Endothelial cell of umbilical vein (primary cell): ENCODE results near the gene CCDC188. TPM values are rescaled to one million over a fixed set of nuclear protein-coding genes. Genes with fewer than 3 reads are reported as not detected.

Experiments
- BruUV-seq: library from RNA; stranded (reverse); fragments of 400-500 nt; replicated peaks from 2 replicates; lab custom pipeline; 2021; lab: Mats Ljungman, UMichigan
- CTCF ChIA-PET: fragments of 300-600, 350-600 bp; sonication (Branson Sonifier 250); formaldehyde crosslinking; loops from one replicate; lab custom pipeline; 2021; ENCODE audit warnings: antibody characterized with exemption, inconsistent platforms; lab: Charles Lee
- POLR2A ChIA-PET: fragments of 300-600, 350-600 bp; sonication (Branson Sonifier 250); formaldehyde crosslinking; loops from one replicate; lab custom pipeline; 2021; ENCODE audit warnings: antibody characterized with exemption, inconsistent platforms; lab: Charles Lee
- DNase-seq: peaks from one replicate; pipeline ENCODE4 v3.0.0-alpha.2; 2011; ENCODE audit warnings: low read depth, low spot score
- FAIRE-seq: peaks from 2 replicates; lab custom pipeline; 2011; peaks lifted over from hg19 to GRCh38; lab: Jason Lieb, UNC
- H2AFZ ChIP-seq: 2 replicates; pipeline ENCODE4 v1.6.0; 2012; ENCODE audit warnings: low read depth, low read length, control low read depth, inconsistent platforms
- H3K27ac ChIP-seq: 2 replicates; pipeline ENCODE4 v1.5.1; 2011; ENCODE audit warnings: low read depth, mild to moderate bottlenecking, control low read depth, low read length, moderate library complexity; ENCODE audit not compliant: insufficient read depth
- H3K27me3 ChIP-seq, 2 experiments: 2 replicates each; pipeline versions ENCODE4 v1.6.0 to v1.6.1; 2011; ENCODE audit warnings: low read length in 2 of 2, mixed read lengths in 1 of 2; ENCODE audit not compliant: control insufficient read depth in 2 of 2, insufficient read depth in 2 of 2
- H3K36me3 ChIP-seq, 2 experiments: 2 replicates in 1 of 2; 3 replicates in 1 of 2; pipeline ENCODE4 v1.5.1; 2011; ENCODE audit warnings: low read length in 2 of 2, mild to moderate bottlenecking in 1 of 2, moderate library complexity in 1 of 2; ENCODE audit not compliant: control insufficient read depth in 2 of 2, insufficient read depth in 2 of 2; ENCODE audit errors: extremely low read depth in 1 of 2
- H3K4me1 ChIP-seq: 3 replicates; pipeline ENCODE4 v1.5.1; 2011; ENCODE audit warnings: mild to moderate bottlenecking, low read length; ENCODE audit not compliant: control insufficient read depth, insufficient read depth; ENCODE audit errors: extremely low read depth
- H3K4me2 ChIP-seq: 2 replicates; pipeline ENCODE4 v1.6.1; 2011; ENCODE audit warnings: low read length, control low read depth, mixed read lengths; ENCODE audit not compliant: insufficient read depth
- H3K4me3 ChIP-seq, 3 experiments: fragments of 200-600 bp in 1 of 3; sonication (generic), shearing (Covaris generic) in 1 of 3; replicated peaks in 1 of 3; 2 replicates each; pipeline ENCODE4 v1.5.1; 2011 to 2016; ENCODE audit warnings: control low read depth in 3 of 3, low read length in 3 of 3, mild to moderate bottlenecking in 2 of 3, inconsistent platforms in 1 of 3, low read depth in 1 of 3, moderate library complexity in 1 of 3; ENCODE audit not compliant: insufficient read depth in 1 of 3
- H3K79me2 ChIP-seq: 2 replicates; pipeline ENCODE4 v1.6.0; 2012; ENCODE audit warnings: low read length, inconsistent platforms; ENCODE audit not compliant: control insufficient read depth, insufficient read depth
- H3K9ac ChIP-seq: replicated peaks from 2 replicates; pipeline ENCODE3; 2011; ENCODE audit warnings: low read length, control low read depth; ENCODE audit not compliant: insufficient read depth; ENCODE audit errors: extremely low read depth
- H3K9me1 ChIP-seq: replicated peaks from 3 replicates; pipeline ENCODE4 v1.6.0; 2011; ENCODE audit warnings: mild to moderate bottlenecking, low read length; ENCODE audit not compliant: control insufficient read depth, insufficient read depth; ENCODE audit errors: extremely low read depth
- H3K9me3 ChIP-seq: replicated peaks from 2 replicates; pipeline ENCODE4 v1.5.1; 2012; ENCODE audit warnings: low read length, inconsistent platforms; ENCODE audit not compliant: control insufficient read depth, insufficient read depth
- H4K20me1 ChIP-seq: replicated peaks from 2 replicates; pipeline ENCODE3; 2011; ENCODE audit warnings: mild to moderate bottlenecking, low read length; ENCODE audit not compliant: control insufficient read depth, insufficient read depth; ENCODE audit errors: extremely low read depth
- GATA2 ChIP-seq: IDR thresholded peaks from 2 replicates; pipeline ENCODE4 v1.7.0; 2011; ENCODE audit warnings: low read depth, mild to moderate bottlenecking, moderate library complexity, mixed read lengths, low read length; ENCODE audit not compliant: insufficient read length, insufficient read depth
- MYC ChIP-seq: IDR thresholded peaks from one replicate; pipeline ENCODE4 v1.6.1; 2011; ENCODE audit warnings: mild to moderate bottlenecking, low read depth, low read length
- POLR2A ChIP-seq: IDR thresholded peaks from 2 replicates; pipeline ENCODE4 v1.6.1; 2012; ENCODE audit warnings: low read depth, mild to moderate bottlenecking, control low read depth, low read length
- POLR2AphosphoS5 ChIP-seq: IDR thresholded peaks from 2 replicates; pipeline ENCODE4 v1.6.1; 2012; ENCODE audit warnings: low read depth, mild to moderate bottlenecking, control low read depth, low read length, moderate library complexity; ENCODE audit not compliant: insufficient read depth
- dilution Hi-C: fragments of 300-500 bp; cut with MboI; formaldehyde crosslinking; loops from one replicate; pipeline ENCODE4 v1.15.0; 2019; ENCODE audit warnings: low sequenced_read_pairs; ENCODE audit not compliant: extremely low pct_ligation_motif_present
- intact Hi-C: fragments of 100-400 bp; cut with micrococcal nuclease; formaldehyde crosslinking; loops from one replicate; pipeline ENCODE4 v1.10.0; 2022
- polyA plus RNA-seq, 4 experiments: library from polyadenylated mRNA; depleted of rRNA in 3 of 4; stranded (reverse) in 3 of 4; unstranded in 1 of 4; fragments of >200 nt; gene quantifications; 2 replicates each; pipeline versions ENCODE4 v1.2.1 to v1.2.3, GENCODE V29; 2011 to 2012; ENCODE audit warnings: missing spikeins in 1 of 4
- total RNA-seq: library from RNA; stranded (reverse); gene quantifications from 2 replicates; pipeline ENCODE4 v1.2.3, GENCODE V29; 2021
- TF ChIP-seq, protein P1 (sequence below): IDR thresholded peaks from 2 replicates; pipeline ENCODE4 v1.6.1; 2011; ENCODE audit not compliant: insufficient read depth, insufficient read length
- TF ChIP-seq, protein P2 (sequence below), 2 donors: IDR thresholded peaks; 1 replicate in 1 of 2; 2 replicates in 1 of 2; pipeline ENCODE4 v1.5.1; 2011; ENCODE audit warnings: low read length in 2 of 2, mild to moderate bottlenecking in 2 of 2, moderate library complexity in 2 of 2, control low read depth in 1 of 2, inconsistent platforms in 1 of 2, low read depth in 1 of 2; ENCODE audit not compliant: insufficient read depth in 1 of 2; ENCODE audit errors: extremely low read depth in 1 of 2

Gene CCDC188
- total and polyA plus RNA-seq, 2 donors (not counting 3 experiments of a cell fraction or from before 2014, with no cell fraction given), result 9.4 to 9.8 TPM

DNA sequence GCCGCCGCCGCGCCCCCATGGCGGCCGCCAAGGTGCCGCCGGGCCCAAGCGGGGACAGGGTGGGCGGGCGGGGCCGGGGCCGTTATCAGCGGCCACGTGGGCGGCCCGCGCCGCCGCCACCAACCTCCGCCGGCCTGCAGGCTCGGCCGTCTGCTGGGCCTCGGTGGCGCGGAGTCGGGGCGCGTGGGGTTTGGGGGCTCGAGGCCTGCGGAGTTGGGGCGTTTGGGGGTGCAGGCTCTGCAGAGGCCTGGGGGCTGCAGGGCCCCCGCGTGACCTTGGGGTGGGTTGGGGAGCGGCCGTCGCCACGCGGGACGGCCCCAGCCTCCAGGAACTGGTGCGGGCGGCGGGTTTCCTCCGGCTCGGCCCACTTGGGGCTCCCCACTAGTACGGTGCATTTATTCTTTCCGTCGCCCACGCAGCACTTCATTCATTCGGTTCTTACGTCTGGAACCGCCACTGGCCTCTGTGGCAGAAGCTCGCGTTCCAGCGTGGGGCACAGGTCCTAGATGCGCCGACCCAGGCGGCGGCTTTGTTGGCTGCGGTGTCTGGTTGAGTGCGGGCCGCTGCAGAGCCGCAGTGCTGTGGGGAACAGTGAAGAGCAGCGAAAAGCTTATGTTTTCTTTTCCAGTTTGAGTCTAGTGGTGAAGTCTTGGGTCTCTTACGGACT lies 33.1 kb downstream of the CCDC188 start:
- FAIRE-seq (peak; percentile 80), DNase-seq (peak; percentile 25)
- POLR2A ChIA-PET, result interaction anchor here (0.7 kb wide), 1 partner anchor 37 kb away, joined by 3 read pairs; no protein-coding TSS in a partner anchor
- Histone ChIP-seq H3K9me3 (no peaks in the 10 kb centered on the region), H3K27me3 (no peaks in the 10 kb centered on the region), H4K20me1 (no peaks in the 10 kb centered on the region), H3K4me2 (peak overlapping the region; percentile 96), H3K4me3 (peak overlapping the region; percentile 84 to 92 (median 87)), H3K36me3 (peaks cover 9 to 25% of the 10 kb centered on the region in 2 experiments), H3K79me2 (peaks cover 74% of the 10 kb centered on the region), H2AFZ (peak overlapping the region; percentile 7), H3K4me1 (peaks cover 22% of the 10 kb centered on the region), H3K9me1 (no peaks in the 10 kb centered on the region), H3K27ac (peak overlapping the region; percentile 55), H3K9ac (peak overlapping the region; percentile 83)
- no TSS peak for BruUV-seq
- dilution Hi-C loops (no loop called here), intact Hi-C loops (loop anchor here (1.0 kb wide), 1 partner anchor 37 kb away; the partner anchor contains the start of gene DGCR8)
- TF ChIP-seq, protein P1, sequence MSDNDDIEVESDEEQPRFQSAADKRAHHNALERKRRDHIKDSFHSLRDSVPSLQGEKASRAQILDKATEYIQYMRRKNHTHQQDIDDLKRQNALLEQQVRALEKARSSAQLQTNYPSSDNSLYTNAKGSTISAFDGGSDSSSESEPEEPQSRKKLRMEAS, result no peak
- TF ChIP-seq POLR2A (no peak), MYC (no peak), POLR2AphosphoS5 (no peak), GATA2 (no peak)
- TF ChIP-seq, protein P2, sequence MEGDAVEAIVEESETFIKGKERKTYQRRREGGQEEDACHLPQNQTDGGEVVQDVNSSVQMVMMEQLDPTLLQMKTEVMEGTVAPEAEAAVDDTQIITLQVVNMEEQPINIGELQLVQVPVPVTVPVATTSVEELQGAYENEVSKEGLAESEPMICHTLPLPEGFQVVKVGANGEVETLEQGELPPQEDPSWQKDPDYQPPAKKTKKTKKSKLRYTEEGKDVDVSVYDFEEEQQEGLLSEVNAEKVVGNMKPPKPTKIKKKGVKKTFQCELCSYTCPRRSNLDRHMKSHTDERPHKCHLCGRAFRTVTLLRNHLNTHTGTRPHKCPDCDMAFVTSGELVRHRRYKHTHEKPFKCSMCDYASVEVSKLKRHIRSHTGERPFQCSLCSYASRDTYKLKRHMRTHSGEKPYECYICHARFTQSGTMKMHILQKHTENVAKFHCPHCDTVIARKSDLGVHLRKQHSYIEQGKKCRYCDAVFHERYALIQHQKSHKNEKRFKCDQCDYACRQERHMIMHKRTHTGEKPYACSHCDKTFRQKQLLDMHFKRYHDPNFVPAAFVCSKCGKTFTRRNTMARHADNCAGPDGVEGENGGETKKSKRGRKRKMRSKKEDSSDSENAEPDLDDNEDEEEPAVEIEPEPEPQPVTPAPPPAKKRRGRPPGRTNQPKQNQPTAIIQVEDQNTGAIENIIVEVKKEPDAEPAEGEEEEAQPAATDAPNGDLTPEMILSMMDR (IDR thresholded peaks at IDR 0.05; ENCODE audit: extremely low read depth in 1 of 2, insufficient read depth in 1 of 2, low read depth in 1 of 2, low read length in 2 of 2), result no peak
- CTCF ChIA-PET, result interaction anchor here (0.7 to 1.4 kb wide), 3 partner anchors 8 to 387 kb away, joined by 3 to 4 read pairs (median 4); no protein-coding TSS in a partner anchor
